NCI-H69 (cell line): ENCODE data around the gene ANO1.

ENCODE experiments used
- DNase-seq: peaks from one replicate; lab custom pipeline; 2025; lab: John Stamatoyannopoulos, UW

The ANO1 gene

GRCh38 chr11:70115778-70116177 is 37.7 kb downstream of the ANO1 start:
- DNase-seq = no peak

- peak; percentile 55 for DNase-seq
Observed at GRCh38 chr11:70116386-70117065, 38.4 kb downstream of the ANO1 start.

GRCh38 chr11:70117567-70118145 is 39.5 kb downstream of the ANO1 start:
- no peak for DNase-seq

- DNase-seq = no peak
Observed at GRCh38 chr11:70118642-70119041, 40.5 kb downstream of the ANO1 start.

GRCh38 chr11:70119502-70119901 is 41.4 kb downstream of the ANO1 start:
- no peak for DNase-seq

- DNase-seq = peak; percentile 17
Observed at GRCh38 chr11:70120674-70121073, 42.6 kb downstream of the ANO1 start.

GRCh38 chr11:70122490-70123198 is 44.5 kb downstream of the ANO1 start:
- DNase-seq = peak; percentile 74

- DNase-seq = no peak
Observed at GRCh38 chr11:70123711-70124110, 45.6 kb downstream of the ANO1 start.

GRCh38 chr11:70124321-70125000 is 46.3 kb downstream of the ANO1 start:
- peak; percentile 23 for DNase-seq

GRCh38 chr11:70126494-70126893 is 48.4 kb downstream of the ANO1 start:
- no peak for DNase-seq

- DNase-seq = no peak
Observed at GRCh38 chr11:70127653-70128434, 49.7 kb downstream of the ANO1 start.

GRCh38 chr11:70128435-70128906 is 50.4 kb downstream of the ANO1 start:
- DNase-seq = peak; percentile 97

- peak; percentile 52 for DNase-seq
Observed at GRCh38 chr11:70129051-70129592, 51.0 kb downstream of the ANO1 start.

- no peak for DNase-seq
Observed at GRCh38 chr11:70130636-70131035, 52.5 kb downstream of the ANO1 start.

- DNase-seq = peak; percentile 28
Observed at GRCh38 chr11:70131606-70132190, 53.6 kb downstream of the ANO1 start.

- no peak for DNase-seq
Observed at GRCh38 chr11:70132641-70133040, 54.5 kb downstream of the ANO1 start.

- DNase-seq = peak; percentile 37
Observed at GRCh38 chr11:70133771-70134335, 55.7 kb downstream of the ANO1 start.

GRCh38 chr11:70134490-70134889 is 56.4 kb downstream of the ANO1 start:
- DNase-seq = no peak

GRCh38 chr11:70135142-70135541 is 57.0 kb downstream of the ANO1 start:
- DNase-seq = no peak

GRCh38 chr11:70135625-70136059 is 57.5 kb downstream of the ANO1 start:
- DNase-seq = peak; percentile 17

- no peak for DNase-seq
Observed at GRCh38 chr11:70137383-70137782, 59.3 kb downstream of the ANO1 start.
